Prostate gland (tissue), 2 donors: Measurements from ENCODE around the gene CKAP2L.

Source experiments
- POLR2AphosphoS5 ChIP-seq: sonication (generic); formaldehyde crosslinking; IDR thresholded peaks from one replicate; pipeline ENCODE4 v1.6.1; 2017; ENCODE audit warnings: antibody characterized with exemption
- TF ChIP-seq, protein P1 (sequence below), 4 experiments: fragments of 200-600 bp in 2 of 4; fragments of 450-650 bp in 2 of 4; sonication (generic) in 2 of 4; IDR thresholded peaks; 1 replicate in 3 of 4; 2 replicates in 1 of 4; pipeline ENCODE4 v1.5.1; 2016 to 2019; ENCODE audit warnings: antibody characterized with exemption in 4 of 4, mild to moderate bottlenecking in 2 of 4, moderate library complexity in 2 of 4

GRCh38 chr2:112755444-112755843 is 9.0 kb downstream of the CKAP2L start:
- TF ChIP-seq, protein P1, sequence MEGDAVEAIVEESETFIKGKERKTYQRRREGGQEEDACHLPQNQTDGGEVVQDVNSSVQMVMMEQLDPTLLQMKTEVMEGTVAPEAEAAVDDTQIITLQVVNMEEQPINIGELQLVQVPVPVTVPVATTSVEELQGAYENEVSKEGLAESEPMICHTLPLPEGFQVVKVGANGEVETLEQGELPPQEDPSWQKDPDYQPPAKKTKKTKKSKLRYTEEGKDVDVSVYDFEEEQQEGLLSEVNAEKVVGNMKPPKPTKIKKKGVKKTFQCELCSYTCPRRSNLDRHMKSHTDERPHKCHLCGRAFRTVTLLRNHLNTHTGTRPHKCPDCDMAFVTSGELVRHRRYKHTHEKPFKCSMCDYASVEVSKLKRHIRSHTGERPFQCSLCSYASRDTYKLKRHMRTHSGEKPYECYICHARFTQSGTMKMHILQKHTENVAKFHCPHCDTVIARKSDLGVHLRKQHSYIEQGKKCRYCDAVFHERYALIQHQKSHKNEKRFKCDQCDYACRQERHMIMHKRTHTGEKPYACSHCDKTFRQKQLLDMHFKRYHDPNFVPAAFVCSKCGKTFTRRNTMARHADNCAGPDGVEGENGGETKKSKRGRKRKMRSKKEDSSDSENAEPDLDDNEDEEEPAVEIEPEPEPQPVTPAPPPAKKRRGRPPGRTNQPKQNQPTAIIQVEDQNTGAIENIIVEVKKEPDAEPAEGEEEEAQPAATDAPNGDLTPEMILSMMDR (IDR thresholded peaks at IDR 0.05), result no peak
- TF ChIP-seq POLR2AphosphoS5, result no peak
